Fibroblast of skin of left quadriceps (primary cell): Measurements from ENCODE around the gene STEAP3.

ENCODE experiments used
- DNase-seq, 2 experiments: peaks; one replicate each; pipeline ENCODE4 v3.0.0-alpha.2; 2013; ENCODE audit warnings: low read depth in 2 of 2

STEAP3 gene

DNA sequence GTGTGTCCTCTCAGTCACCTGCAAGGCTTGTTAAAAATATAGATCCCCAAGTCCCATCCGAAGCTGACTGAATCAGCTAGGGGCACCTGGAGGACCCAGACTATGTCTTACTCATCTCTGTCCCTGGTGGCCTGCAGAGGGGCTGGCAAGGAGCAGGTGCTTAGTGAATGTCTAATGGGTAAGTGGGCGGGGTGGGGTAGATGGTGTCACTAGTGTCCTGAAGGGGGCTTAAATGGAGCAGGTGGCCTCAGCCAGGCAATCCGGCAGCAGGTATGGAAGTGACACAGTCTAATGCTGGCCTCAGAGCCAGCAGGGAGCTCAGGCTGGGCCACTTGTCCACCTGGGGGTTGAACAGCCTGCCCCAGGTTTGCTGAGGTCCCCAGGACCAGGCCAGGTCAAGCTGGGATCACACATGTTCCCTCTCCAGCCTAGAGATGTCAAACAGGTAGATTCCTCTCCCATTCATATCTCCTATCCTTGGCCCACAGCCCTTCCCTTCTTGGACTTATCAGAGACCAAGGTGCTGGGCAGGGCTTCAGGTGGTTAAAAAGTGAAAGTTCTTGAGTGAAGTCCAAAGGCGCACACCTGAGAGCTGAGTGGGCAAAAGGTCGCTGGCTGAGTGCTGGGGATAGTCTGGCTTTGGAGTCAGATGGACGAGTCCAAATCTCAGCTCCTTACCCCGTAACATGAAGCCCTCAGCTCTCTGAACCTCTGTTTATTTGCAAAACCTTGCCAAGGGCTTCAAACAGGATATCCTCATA, 1.7 kb downstream of the STEAP3 start:
- DNase-seq: no peak

DNA sequence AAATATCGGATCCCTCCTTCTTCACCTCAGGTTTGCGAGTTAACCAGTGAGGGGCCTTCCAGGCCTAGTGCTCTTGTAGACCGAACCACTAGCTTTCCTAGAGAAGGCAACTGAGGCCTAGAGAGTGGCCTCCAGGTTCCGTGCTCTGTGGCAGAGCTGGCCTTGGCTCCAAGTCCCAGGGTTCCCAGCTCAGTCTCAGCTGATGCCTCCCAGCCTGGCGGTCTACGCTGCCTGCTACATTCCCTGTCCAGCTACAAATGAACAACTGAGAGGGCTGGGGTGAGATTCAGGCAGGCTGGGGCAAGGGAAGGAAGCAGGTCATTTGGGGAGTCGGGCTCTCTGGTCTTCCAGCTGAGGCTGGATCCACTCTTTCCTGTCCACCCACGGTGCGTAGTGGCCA, 2.3 kb downstream of the STEAP3 start:
- DNase-seq: no peak

DNA sequence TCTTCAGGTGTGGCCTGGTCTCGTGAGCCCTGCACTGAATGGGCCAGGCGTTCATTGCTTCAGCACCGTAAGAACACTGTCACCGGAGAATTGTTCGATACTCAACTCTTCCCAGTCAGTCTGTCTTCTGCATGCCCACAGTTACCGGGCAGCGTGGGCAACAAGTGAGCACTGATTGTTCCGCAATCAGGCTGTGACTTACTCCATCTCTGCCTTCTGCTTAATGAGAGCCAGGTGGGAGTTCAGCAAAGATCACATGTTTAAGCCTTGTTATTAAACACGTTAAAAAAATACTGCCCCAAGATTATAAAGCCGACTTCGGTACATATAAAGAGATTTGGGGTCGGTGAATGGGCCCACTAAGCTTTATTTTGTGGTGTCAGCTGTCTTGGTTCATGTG, 3.7 kb downstream of the STEAP3 start:
- no peak for DNase-seq

DNA sequence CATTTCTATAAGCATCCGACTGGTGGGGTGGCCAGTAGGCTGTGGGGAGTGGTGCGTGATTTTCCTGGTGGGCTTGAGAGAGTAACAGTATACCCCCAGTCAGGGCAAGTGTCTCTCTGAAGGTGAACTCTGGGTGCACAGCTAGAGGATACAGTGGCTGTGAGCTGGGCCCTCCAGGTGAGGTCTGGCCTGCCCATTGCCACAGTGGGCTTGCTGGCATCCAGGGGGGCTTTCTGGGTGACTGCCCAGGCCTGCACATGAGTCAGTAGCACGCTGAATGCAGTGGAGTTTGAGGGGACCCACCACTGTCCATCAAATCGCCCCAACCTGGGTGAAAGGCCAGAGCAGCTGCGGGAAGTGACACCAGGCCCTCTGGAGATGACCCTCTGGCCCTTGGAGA, 4.5 kb downstream of the STEAP3 start:
- no peak for DNase-seq

DNA sequence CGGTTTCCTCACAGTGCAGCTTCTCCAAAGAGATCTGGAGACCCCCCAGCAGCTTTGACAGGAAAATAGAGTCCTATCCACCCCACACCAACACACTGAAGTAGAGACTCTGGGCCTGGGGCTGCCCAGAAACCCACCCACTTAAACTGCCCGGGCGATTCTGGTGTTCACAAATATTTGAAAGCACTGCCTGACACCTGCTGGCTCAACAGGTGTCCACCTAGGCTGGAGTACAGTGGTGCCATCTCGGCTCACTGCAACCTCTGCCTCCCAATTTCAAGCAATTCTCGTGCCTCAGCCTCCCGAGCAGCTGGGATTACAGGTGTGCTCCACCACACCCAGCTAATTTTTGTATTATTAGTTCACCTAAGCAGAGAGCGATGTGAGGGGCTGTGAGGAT, 5.3 kb downstream of the STEAP3 start:
- no peak for DNase-seq

DNA sequence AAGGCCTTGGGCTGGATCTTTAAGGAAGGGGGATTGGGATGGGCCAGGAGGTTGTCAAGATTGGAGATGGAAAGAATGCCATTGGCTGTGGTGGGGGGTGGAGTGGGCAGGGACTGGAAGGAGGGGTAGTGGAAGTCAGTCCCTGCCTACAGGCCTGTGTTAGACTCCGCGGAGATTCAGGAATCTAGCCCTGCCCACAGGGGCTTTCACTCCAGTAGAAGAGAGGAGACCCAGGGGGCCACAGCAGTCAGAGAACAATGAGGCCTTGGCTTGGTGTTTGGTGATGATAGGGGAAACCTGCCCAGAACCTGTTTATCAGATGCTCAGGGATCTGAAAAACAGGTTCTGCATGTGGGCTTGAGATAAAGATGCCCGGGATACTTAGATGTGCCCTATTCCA, 6.1 kb downstream of the STEAP3 start:
- DNase-seq: no peak

DNA sequence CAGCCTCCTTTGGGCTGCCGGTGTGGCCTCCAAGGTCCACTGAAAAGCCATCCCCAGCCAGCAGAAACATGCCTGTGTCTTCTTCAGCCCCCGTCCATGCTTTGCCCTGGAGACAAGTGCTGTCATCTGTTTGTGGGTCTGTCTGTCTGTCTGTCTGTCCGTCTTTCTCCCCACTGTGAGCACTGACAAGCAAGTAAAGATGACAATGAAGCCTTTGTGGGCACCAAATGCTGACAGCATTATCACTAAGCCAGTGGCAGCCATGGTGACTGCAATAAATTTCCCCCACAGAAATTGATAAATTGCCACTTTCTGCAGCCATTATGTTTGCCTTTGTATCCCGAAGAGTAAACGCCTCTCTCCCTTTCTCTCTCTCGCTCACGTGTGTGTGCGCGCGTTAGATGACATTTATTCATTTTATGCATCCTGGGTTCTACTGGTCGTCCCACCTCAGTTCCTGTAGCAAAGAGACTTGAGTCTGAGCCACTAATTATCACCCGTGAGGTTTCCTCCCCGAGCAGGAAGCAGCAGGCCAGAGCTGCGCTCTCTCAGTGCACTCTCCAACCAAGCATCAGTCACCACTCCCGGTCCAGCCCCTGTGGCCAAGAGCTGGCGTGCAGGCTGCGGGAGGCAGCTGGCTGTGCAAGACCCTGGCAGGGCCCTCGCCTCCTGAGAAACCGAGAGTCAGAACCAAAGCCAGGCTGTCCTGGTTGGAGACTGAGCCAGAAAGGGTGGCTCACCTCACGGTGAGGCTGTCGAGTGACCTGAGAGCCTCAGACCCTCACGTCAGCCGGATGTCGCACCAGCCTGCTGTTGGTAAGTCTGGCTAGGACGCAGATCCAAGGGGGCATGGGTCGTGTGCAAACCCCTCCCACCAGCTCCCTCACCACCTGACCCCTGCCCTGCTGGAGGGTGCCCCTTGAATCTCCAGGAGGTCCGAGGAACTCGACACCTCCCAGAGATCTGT, 6.9 kb downstream of the STEAP3 start:
- no peak for DNase-seq

DNA sequence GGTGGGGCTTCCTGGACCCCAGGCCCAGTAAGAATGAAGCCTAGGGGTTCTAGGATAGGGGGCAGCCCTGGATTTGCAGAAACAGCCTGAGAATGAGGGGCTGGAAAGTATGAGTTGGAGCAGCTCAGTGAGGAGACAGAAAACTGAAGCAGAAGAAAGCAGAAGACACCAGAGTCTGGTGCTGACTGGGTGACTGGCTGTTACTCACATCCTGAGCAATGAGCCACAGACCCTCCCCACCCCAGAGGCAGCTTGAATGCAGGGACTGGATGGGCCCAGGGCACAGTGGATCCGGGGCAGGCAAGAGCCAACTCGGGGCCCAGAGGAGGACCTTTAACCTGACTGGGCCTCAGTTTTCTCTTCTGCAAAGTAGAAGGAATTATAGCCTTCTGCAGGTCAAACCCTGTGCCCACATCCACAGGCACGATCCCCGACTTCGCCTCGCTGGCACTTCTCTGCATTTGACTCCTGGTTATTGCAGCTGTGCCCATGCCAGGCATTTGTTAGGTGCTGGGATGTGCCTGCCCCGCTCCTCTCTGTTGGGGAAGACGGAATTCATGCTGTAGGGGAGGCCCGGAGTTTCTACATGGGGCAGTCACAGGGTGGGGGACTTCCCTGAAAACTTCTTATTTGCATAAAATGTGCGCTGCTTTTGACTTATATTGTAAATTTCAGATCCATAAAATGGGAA, 8.5 kb downstream of the STEAP3 start:
- no peak for DNase-seq

DNA sequence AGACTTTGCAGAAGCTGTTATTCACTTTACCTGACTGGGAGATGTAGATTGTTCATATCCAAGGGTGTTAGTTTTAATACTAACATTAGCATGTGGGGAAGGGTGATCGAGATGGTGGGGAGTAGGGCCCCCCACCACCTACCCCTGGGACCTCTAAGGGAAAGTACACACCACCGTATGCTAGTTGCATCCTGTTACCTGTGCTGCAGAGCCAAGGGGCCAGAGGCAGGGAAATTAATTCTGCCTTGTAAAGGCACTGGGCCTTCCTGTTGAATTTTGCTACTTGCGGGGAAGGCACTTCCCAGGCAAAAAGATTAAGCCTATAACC, 9.0 kb downstream of the STEAP3 start:
- DNase-seq: no peak

DNA sequence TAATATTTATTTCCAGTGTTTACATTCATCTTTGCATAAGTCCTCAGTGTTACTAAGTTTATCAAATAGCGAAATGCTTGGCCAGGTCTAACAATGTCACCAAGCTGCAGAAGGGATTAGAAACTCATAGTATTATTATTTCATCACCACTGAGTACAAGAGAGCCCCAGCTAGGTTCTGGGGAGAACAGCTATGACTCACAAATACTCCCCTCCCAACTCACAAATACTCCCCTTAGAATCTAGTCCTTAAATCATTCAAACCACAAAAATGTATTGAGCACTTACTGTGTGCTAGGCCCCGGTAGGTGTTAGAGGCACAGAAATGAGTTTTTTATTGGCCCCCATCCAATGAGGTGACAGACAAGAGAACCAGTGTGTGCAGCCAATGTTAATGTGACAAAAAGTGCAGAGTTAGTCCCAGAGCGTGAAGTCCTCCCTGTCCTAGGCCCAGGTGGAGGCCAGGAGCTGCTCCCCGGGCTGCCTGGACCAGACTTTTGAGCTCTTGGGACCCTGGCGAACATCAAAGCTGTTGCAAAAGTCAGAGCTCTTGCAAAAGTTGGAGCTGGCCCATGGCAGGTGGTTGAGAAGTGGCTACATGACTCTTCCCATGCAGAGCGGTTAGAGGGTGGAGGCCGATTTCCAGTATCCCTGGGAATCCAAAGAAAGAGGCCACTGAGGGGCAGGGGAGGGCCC, 9.8 kb downstream of the STEAP3 start:
- DNase-seq: peak in 1 of 2 experiments; percentile 63

DNA sequence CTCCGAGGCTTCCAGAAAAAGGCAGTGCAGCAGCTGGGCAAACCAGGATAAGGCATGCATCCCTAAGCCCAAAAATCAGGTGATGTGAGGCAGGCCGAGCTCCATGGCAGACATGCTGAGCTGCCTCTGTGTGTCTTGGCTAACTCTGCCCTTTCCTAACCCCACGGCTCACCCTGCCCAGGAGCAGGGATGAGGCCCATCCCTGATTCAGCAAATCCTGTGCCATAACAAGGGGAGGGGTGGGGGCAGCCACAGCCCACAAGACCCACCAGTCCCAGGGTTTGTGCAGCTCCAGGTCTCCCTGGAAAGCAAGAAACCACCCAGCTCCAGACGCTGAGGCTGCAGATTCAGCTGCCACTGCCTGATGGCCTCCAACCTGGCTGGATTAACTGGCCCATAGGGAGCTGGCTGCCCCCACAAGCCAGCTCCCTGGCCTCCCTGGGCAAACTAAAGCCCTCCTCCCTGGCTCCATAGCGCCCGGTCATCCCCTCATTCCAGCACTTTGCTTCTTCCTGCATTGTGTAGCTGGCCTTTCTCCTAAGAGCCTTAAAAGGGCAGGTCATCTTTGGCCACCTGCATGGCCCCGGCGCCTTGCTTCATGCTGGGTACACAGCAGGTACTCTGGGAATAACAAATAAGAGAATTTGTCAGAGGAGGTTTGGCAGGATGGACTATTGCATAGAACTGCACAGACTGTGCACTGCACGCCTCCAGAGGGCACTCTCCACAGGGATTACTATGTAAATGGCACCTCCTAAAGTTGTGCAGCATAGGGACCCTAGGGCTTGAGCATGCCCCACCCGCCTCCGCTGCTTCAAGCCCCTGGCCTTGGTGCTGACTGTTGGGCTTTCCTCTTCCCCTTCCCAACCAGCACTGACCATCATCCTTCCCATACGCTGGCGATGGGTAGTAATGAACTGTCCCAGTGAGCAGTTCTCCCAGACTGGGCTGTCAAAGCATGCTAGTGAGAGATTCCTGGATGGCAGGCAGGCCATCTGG, 10.7 kb downstream of the STEAP3 start:
- no peak for DNase-seq

DNA sequence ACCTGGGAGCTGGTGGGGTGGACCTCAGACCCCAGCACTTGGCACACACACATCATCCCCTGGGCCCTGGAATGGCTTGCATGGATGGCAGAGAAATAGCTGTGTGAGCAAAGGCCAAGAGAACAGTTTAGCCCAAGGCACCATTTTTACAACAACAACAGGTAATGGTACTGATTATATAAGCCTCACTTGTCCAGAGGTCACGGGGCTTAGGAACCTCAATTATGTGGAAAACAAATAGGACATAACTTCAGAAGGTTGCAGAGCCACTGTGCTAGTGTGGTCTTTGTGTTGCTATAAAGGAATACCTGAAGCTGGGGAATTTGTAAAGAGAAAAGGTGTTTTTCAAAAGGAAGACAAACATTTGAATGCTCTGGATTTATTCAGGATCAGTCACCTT, 13.2 kb downstream of the STEAP3 start:
- no peak for DNase-seq

DNA sequence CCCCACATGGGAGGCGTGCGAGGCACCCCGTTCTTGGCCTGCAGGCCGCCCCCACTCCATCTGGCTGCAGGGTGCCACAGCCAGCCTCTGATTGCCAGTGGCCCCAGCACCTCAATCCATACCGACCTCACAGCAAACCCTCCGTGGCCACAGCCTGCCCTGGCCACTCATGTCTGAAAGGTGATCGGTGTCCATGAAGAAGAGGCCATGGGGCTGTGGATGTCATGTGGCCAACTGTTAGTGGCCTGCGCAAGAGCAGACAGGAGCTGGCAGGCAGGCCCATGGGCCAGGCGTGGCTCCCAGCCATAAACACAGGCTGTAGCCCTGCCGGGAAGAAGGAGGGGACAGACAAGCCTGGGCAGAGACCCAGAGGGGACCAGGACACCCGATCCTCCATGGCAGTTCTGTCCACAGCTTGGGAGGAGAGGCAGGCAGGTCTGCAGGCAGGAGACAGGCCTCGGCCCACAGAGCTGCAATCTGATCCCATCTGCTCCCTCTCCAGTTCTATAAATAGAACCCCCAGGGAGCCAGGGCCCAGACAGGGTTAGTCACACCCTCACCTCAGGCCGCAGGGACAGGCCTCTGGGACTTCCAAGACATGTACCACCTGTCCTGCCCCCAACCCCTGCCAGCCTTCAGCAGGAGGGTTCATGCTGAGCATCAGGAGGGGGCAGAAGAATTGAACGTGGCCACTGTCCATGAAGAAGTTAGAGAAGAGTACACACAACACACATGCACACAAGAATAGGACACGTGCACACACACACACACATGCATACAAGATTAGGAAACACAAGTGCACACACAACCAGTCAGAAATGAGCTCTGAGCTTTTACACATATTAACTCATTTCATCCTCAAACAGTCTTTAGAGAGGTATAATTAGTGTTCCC, 16.9 kb downstream of the STEAP3 start:
- peak in 1 of 2 experiments; percentile 23 for DNase-seq

DNA sequence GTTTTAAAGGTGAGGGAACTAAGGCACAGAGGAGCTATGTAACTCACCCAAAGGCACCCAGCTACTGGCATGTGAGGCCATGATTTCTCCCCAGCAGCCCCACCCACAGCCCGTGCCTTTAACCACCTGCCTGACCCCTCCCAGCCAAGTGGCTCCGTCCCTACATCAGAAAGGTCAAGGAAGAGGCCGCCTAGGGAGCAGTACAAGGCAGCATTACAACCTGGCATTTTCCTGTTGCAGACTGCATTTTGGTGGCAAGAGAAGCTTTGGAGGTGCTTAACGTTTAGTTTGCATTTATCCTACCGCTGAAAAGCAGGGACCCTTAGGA, 17.5 kb downstream of the STEAP3 start:
- DNase-seq: no peak

DNA sequence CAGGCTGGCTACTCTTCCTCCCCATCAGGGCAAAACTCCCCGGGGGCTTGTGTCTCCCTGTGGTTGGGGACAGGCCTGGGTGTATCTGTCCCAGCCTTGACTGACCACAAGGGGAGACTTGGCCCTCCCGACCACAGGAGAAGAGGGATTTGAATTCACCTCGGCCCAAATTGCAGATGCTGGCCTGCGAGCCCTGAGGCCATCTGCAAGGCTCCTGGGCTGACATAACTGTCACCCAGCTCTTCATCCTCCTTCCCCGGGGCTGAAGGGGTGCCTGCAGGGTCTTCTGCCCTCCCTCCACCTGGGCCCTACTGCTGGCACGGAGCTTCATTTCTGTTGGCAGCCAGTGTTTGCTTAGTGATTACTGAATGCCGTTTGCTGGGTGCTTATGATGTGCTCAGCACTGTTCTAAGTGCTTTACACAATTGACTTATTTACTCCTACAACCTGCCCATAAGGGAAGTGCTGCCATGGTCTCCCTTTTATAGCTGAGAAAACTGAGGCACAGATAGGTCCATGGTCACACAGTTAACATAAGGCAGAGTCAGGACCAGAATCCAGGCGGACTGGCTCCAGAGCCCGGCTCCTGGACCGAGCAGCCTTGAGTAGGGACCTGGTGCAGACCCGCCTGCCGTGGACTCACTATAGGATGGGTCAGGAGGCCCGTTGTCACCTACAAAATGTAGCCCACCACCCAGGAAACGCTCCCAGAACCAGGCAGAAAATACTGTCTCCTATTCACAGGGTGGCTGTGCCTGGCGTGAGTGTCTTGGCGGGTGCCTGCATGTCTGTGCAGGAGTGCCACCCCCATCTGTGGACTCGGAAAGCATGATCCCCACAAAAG, 18.9 kb downstream of the STEAP3 start:
- DNase-seq: no peak

DNA sequence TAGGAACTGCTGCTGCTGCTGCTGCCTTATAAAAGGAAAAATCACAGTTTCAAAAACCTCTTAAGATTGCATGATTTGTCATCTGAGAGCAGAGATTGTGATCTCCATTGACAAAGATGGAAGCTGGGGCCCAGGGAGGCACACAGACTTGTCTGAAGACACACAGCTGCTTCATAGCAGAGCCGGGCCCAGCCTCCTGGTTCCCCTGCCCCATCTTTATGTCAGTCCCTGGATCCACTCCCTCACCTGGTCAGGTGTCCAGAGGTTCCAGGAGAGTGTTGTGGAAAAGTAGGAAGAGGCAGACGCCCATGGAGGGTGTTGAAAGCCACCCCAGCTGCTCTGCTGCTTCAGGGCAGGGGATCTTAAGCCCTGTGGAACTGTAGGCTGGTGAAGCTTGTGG, 20.0 kb downstream of the STEAP3 start:
- DNase-seq: no peak

DNA sequence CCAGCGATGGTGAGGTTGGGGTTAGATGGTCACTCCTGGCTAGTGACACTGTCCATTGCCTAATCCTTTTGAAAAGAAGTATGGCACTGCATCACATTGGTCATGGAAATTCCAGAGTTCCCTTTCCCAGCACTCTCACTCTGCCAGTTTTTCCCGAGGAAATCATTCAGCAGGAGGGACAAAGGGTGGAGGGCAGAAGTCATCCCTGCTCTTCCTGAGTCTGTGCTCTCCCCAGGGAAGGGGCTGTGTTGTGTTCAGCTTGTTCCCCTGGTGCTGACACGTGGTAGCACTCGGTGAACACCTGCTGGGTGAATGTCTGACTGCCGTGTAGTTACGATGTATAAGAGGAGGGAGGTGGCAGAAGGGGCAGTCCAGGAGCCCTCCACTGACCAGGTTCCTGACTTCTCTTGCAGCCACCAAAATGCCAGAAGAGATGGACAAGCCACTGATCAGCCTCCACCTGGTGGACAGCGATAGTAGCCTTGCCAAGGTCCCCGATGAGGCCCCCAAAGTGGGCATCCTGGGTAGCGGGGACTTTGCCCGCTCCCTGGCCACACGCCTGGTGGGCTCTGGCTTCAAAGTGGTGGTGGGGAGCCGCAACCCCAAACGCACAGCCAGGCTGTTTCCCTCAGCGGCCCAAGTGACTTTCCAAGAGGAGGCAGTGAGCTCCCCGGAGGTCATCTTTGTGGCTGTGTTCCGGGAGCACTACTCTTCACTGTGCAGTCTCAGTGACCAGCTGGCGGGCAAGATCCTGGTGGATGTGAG, 21.6 kb downstream of the STEAP3 start:
- no peak for DNase-seq

DNA sequence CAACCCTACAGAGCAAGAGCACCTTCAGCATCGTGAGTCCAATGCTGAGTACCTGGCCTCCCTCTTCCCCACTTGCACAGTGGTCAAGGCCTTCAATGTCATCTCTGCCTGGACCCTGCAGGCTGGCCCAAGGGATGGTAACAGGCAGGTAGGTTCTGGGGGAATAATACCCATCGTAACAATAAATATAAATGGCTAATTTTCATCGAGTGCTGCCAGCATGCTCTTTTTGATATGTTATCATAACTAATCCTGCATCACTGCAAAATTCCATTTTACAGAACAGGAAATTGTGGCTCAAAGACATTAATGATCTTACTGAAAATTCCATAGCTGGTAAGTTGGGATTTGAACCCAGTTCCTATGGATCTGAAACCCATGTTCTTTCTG, 22.2 kb downstream of the STEAP3 start:
- DNase-seq: no peak
